Neural cell (in vitro differentiated cells): Measurements from ENCODE around the gene EIF4E2. TPM values are rescaled to one million over a fixed set of nuclear protein-coding genes. Genes with fewer than 3 reads are reported as not detected.

Experiments
- H2AFZ ChIP-seq: fragments of 200-600, 300-800 bp; sonication (generic), shearing (Covaris generic); 2 replicates; pipeline ENCODE4 v1.6.0; 2014; ENCODE audit warnings: low read depth, mild to moderate bottlenecking, antibody characterized with exemption, low read length, moderate library complexity
- H3F3A ChIP-seq: fragments of 200-600 bp; shearing (Covaris generic); 2 replicates; pipeline ENCODE4 v1.6.1; 2016; ENCODE audit warnings: mild to moderate bottlenecking, moderate library complexity, mixed read lengths, antibody characterized with exemption, low read length; ENCODE audit not compliant: insufficient read depth, poor library complexity, severe bottlenecking
- H3K27ac ChIP-seq: fragments of 200-600, 300-800 bp; sonication (generic), shearing (Covaris generic); 2 replicates; pipeline ENCODE4 v1.5.1; 2014; ENCODE audit warnings: mild to moderate bottlenecking, low read length, moderate library complexity
- H3K27me3 ChIP-seq: fragments of 300-800, 200-600 bp; sonication (generic), shearing (Covaris generic); 2 replicates; pipeline ENCODE4 v1.6.0; 2014; ENCODE audit warnings: mild to moderate bottlenecking, low read depth, low read length, moderate library complexity; ENCODE audit not compliant: insufficient read depth
- H3K36me3 ChIP-seq: fragments of 300-800, 200-600 bp; sonication (generic), shearing (Covaris generic); 2 replicates; pipeline ENCODE4 v1.5.1; 2014; ENCODE audit warnings: mild to moderate bottlenecking, antibody characterized with exemption, low read length, moderate library complexity; ENCODE audit not compliant: insufficient read depth
- H3K4me2 ChIP-seq: fragments of 300-800, 200-600 bp; sonication (generic), shearing (Covaris generic); 2 replicates; pipeline ENCODE4 v1.6.0; 2014; ENCODE audit warnings: mild to moderate bottlenecking, low read length
- H3K4me3 ChIP-seq: fragments of 300-800, 200-600 bp; sonication (generic), shearing (Covaris generic); 2 replicates; pipeline ENCODE4 v1.5.1; 2014; ENCODE audit warnings: mild to moderate bottlenecking, low read length, moderate library complexity
- H3K79me2 ChIP-seq: fragments of 200-600 bp; shearing (Covaris generic); replicated peaks from 2 replicates; pipeline ENCODE4 v1.6.0; 2014; ENCODE audit warnings: mild to moderate bottlenecking, low read length, moderate library complexity; ENCODE audit not compliant: insufficient read depth
- H3K9ac ChIP-seq: fragments of 300-800, 200-600 bp; sonication (generic), shearing (Covaris generic); 2 replicates; pipeline ENCODE4 v1.6.1; 2016; ENCODE audit warnings: mild to moderate bottlenecking, low read length, mixed read lengths
- H3K9me2 ChIP-seq: fragments of 200-600 bp; shearing (Covaris generic); 2 replicates; pipeline ENCODE4 v1.6.1; 2016; ENCODE audit warnings: mild to moderate bottlenecking, low read length, mixed read lengths; ENCODE audit not compliant: insufficient read depth
- H3K9me3 ChIP-seq: fragments of 200-600, 300-800 bp; sonication (generic), shearing (Covaris generic); 2 replicates; pipeline ENCODE4 v1.6.1; 2016; ENCODE audit warnings: mild to moderate bottlenecking, mixed run types, low read length, moderate library complexity, mixed read lengths
- H4K20me1 ChIP-seq: fragments of 200-600 bp; shearing (Covaris generic); 2 replicates; pipeline ENCODE4 v1.6.1; 2016; ENCODE audit warnings: mild to moderate bottlenecking, mixed run types; ENCODE audit not compliant: insufficient read depth
- CTCF ChIP-seq: fragments of 450-650 bp; IDR thresholded peaks from 2 replicates; pipeline ENCODE4 v1.5.1; 2014; ENCODE audit warnings: antibody characterized with exemption, mild to moderate bottlenecking, moderate library complexity; ENCODE audit not compliant: poor library complexity, severe bottlenecking
- EP300 ChIP-seq: fragments of 450-650 bp; conservative IDR thresholded peaks from 2 replicates; pipeline ENCODE4 v1.6.1; 2014; ENCODE audit warnings: antibody characterized with exemption, mild to moderate bottlenecking, moderate library complexity; ENCODE audit not compliant: poor library complexity, severe bottlenecking
- EZH2 ChIP-seq: fragments of 200-600, 300-800 bp; shearing (Covaris generic), sonication (generic); IDR thresholded peaks from 2 replicates; pipeline ENCODE4 v1.6.1; 2014; ENCODE audit warnings: antibody characterized with exemption, low read length, borderline replicate concordance, mild to moderate bottlenecking; ENCODE audit not compliant: insufficient read depth, poor library complexity, severe bottlenecking
- MXI1 ChIP-seq: fragments of 450-650 bp; conservative IDR thresholded peaks from 2 replicates; pipeline ENCODE4 v1.6.1; 2014; ENCODE audit warnings: antibody characterized with exemption, mild to moderate bottlenecking; ENCODE audit not compliant: poor library complexity, severe bottlenecking
- POLR2AphosphoS5 ChIP-seq: IDR thresholded peaks from 2 replicates; pipeline ENCODE4 v1.6.1; 2012
- RAD21 ChIP-seq: fragments of 450-650 bp; conservative IDR thresholded peaks from 2 replicates; pipeline ENCODE4 v1.6.1; 2014; ENCODE audit warnings: antibody characterized with exemption, mild to moderate bottlenecking, moderate library complexity
- REST ChIP-seq: IDR thresholded peaks from 2 replicates; pipeline ENCODE4 v1.6.1; 2012; ENCODE audit warnings: borderline replicate concordance
- SMC3 ChIP-seq: fragments of 450-650 bp; conservative IDR thresholded peaks from 2 replicates; pipeline ENCODE4 v1.6.1; 2014; ENCODE audit warnings: antibody characterized with exemption, mild to moderate bottlenecking, moderate library complexity; ENCODE audit not compliant: poor library complexity
- TAF1 ChIP-seq: IDR thresholded peaks from 2 replicates; pipeline ENCODE4 v1.6.1; 2012; ENCODE audit warnings: low read depth
- polyA plus RNA-seq: library from polyadenylated mRNA; depleted of rRNA; stranded (reverse); fragments of >200 nt; gene quantifications from 2 replicates; pipeline ENCODE4 v1.2.3, GENCODE V29; 2014

The EIF4E2 gene
- polyA plus RNA-seq, 1 donor from 2014 or later = 57.6 TPM

GRCh38 chr2:232577841-232578240 is 27.4 kb downstream of the EIF4E2 start:
- H3K4me2 ChIP-seq = no peak overlapping the region

GRCh38 chr2:232578626-232579025 is 28.1 kb downstream of the EIF4E2 start:
- H3K9me3 ChIP-seq = no peaks in the 10 kb centered on the region
- no peak overlapping the region for H3K9ac ChIP-seq
- H3K9me2 ChIP-seq = no peaks in the 10 kb centered on the region
- no peak overlapping the region for H3K4me2 ChIP-seq
- H3F3A ChIP-seq = no peaks in the 10 kb centered on the region
- H3K27ac ChIP-seq = no peak overlapping the region
- no peak for TF ChIP-seq POLR2AphosphoS5
- no peak for TF ChIP-seq CTCF
- no peak for TF ChIP-seq RAD21
- H4K20me1 ChIP-seq = no peaks in the 10 kb centered on the region
- no peaks in the 10 kb centered on the region for H3K79me2 ChIP-seq
- no peak overlapping the region for H3K4me3 ChIP-seq
- no peaks in the 10 kb centered on the region for H3K27me3 ChIP-seq
- H3K36me3 ChIP-seq = peaks cover 9% of the 10 kb centered on the region
- H2AFZ ChIP-seq = no peak overlapping the region

More at GRCh38 chr2:232577841-232578240, 27.4 kb downstream of the EIF4E2 start:
- Histone ChIP-seq H3K27me3 (no peaks in the 10 kb centered on the region), H3K79me2 (no peaks in the 10 kb centered on the region), H3K27ac (no peak overlapping the region), H3K9me2 (no peaks in the 10 kb centered on the region), H3K9ac (no peak overlapping the region), H2AFZ (no peak overlapping the region), H3K4me3 (no peak overlapping the region), H3K9me3 (no peaks in the 10 kb centered on the region), H3K36me3 (peaks cover 9% of the 10 kb centered on the region), H4K20me1 (no peaks in the 10 kb centered on the region), H3F3A (no peaks in the 10 kb centered on the region)
- TF ChIP-seq CTCF (no peak), EZH2 (no peak), SMC3 (no peak), EP300 (no peak), TAF1 (no peak), RAD21 (no peak), REST (no peak), MXI1 (no peak), POLR2AphosphoS5 (no peak)
